H9 (cell line): Measurements from ENCODE around the gene ENPEP. TPM values are rescaled to one million over a fixed set of nuclear protein-coding genes. Genes with fewer than 3 reads are reported as not detected.

ENCODE experiments used
- DNase-seq: peaks from one replicate; pipeline ENCODE4 v3.0.0-alpha.2; 2017
- H2AFZ ChIP-seq: one replicate; pipeline ENCODE4 v1.6.1; 2013; ENCODE audit warnings: mild to moderate bottlenecking, low read length, control low read depth, moderate library complexity
- H2AK5ac ChIP-seq: 2 replicates; pipeline ENCODE4 v1.6.1; 2013; ENCODE audit warnings: low read length, control low read depth, mixed read lengths; ENCODE audit not compliant: insufficient read length
- H2BK120ac ChIP-seq: one replicate; pipeline ENCODE4 v1.6.1; 2013; ENCODE audit warnings: low read depth, mild to moderate bottlenecking, low read length, control low read depth, inconsistent platforms; ENCODE audit not compliant: poor library complexity, severe bottlenecking
- H2BK12ac ChIP-seq: 2 replicates; pipeline ENCODE4 v1.6.1; 2013; ENCODE audit warnings: low read length, control low read depth, mixed read lengths, low read depth; ENCODE audit not compliant: insufficient read length
- H2BK15ac ChIP-seq: 2 replicates; pipeline ENCODE4 v1.6.1; 2013; ENCODE audit warnings: low read depth, low read length, control low read depth
- H2BK20ac ChIP-seq: one replicate; pipeline ENCODE4 v1.6.1; 2013; ENCODE audit warnings: low read depth, mild to moderate bottlenecking, low read length, control low read depth, inconsistent platforms; ENCODE audit not compliant: poor library complexity, severe bottlenecking
- H2BK5ac ChIP-seq: 2 replicates; pipeline ENCODE4 v1.6.1; 2013; ENCODE audit warnings: low read length, control low read depth, mixed read lengths; ENCODE audit not compliant: insufficient read length
- H3K14ac ChIP-seq: 2 replicates; pipeline ENCODE4 v1.6.1; 2013; ENCODE audit warnings: low read length, control low read depth; ENCODE audit not compliant: insufficient read depth
- H3K18ac ChIP-seq: 2 replicates; pipeline ENCODE4 v1.6.1; 2013; ENCODE audit warnings: low read depth, mild to moderate bottlenecking, mixed read lengths, low read length, control low read depth; ENCODE audit not compliant: insufficient read length
- H3K23ac ChIP-seq: 2 replicates; pipeline ENCODE4 v1.6.1; 2013; ENCODE audit warnings: low read length, control low read depth, mixed read lengths, low read depth; ENCODE audit not compliant: insufficient read length
- H3K23me2 ChIP-seq: 2 replicates; pipeline ENCODE4 v1.6.1; 2013; ENCODE audit warnings: low read depth, mild to moderate bottlenecking, mixed read lengths, low read length, control low read depth; ENCODE audit not compliant: insufficient read length, poor library complexity, severe bottlenecking
- H3K27ac ChIP-seq: 2 replicates; pipeline ENCODE4 v1.5.1; 2013; ENCODE audit warnings: low read length, control low read depth, mixed read lengths, low read depth; ENCODE audit not compliant: insufficient read length
- H3K27me3 ChIP-seq: 2 replicates; pipeline ENCODE4 v1.6.1; 2013; ENCODE audit warnings: low read length, control low read depth, inconsistent platforms; ENCODE audit not compliant: insufficient read depth
- H3K4ac ChIP-seq: 2 replicates; pipeline ENCODE4 v1.6.1; 2013; ENCODE audit warnings: low read depth, mild to moderate bottlenecking, control low read depth, inconsistent platforms, low read length, moderate library complexity
- H3K4me1 ChIP-seq: 2 replicates; pipeline ENCODE4 v1.6.1; 2013; ENCODE audit warnings: low read length, control low read depth, inconsistent platforms; ENCODE audit not compliant: insufficient read depth
- H3K4me2 ChIP-seq: 2 replicates; pipeline ENCODE4 v1.6.1; 2013; ENCODE audit warnings: low read length, control low read depth, mixed read lengths; ENCODE audit not compliant: insufficient read length, insufficient read depth
- H3K56ac ChIP-seq: 2 replicates; pipeline ENCODE4 v1.6.1; 2013; ENCODE audit warnings: low read depth, mild to moderate bottlenecking, mixed read lengths, low read length, control low read depth; ENCODE audit not compliant: insufficient read length
- H3K79me1 ChIP-seq: 2 replicates; pipeline ENCODE4 v1.6.1; 2013; ENCODE audit warnings: low read depth, mild to moderate bottlenecking, moderate library complexity, low read length, control low read depth, inconsistent platforms; ENCODE audit not compliant: insufficient read depth, poor library complexity, severe bottlenecking
- H3K79me2 ChIP-seq: 2 replicates; pipeline ENCODE4 v1.6.1; 2013; ENCODE audit warnings: low read length, control low read depth, inconsistent platforms; ENCODE audit not compliant: insufficient read depth
- H3K9ac ChIP-seq: 2 replicates; pipeline ENCODE4 v1.6.1; 2013; ENCODE audit warnings: low read length, control low read depth, mixed read lengths; ENCODE audit not compliant: insufficient read length; ENCODE audit errors: extremely low read depth
- H3K9me3 ChIP-seq: one replicate; pipeline ENCODE4 v1.6.1; 2013; ENCODE audit warnings: low read depth, low read length, inconsistent platforms; ENCODE audit not compliant: control insufficient read depth
- H3T11ph ChIP-seq: one replicate; pipeline ENCODE4 v1.6.1; 2013; ENCODE audit warnings: mild to moderate bottlenecking, low read length, control low read depth, inconsistent platforms
- H4K20me1 ChIP-seq: one replicate; pipeline ENCODE4 v1.6.1; 2013; ENCODE audit not compliant: control insufficient read depth, insufficient read length, insufficient read depth
- H4K5ac ChIP-seq: 2 replicates; pipeline ENCODE4 v1.6.1; 2013; ENCODE audit warnings: low read depth, mild to moderate bottlenecking, mixed read lengths, low read length, control low read depth; ENCODE audit not compliant: insufficient read length
- H4K8ac ChIP-seq: replicated peaks from 2 replicates; pipeline ENCODE4 v1.6.1; 2013; ENCODE audit warnings: low read length, control low read depth, mixed read lengths, low read depth; ENCODE audit not compliant: insufficient read length
- H4K91ac ChIP-seq: 2 replicates; pipeline ENCODE4 v1.6.1; 2013; ENCODE audit warnings: low read depth, mild to moderate bottlenecking, moderate library complexity, mixed read lengths, low read length, control low read depth; ENCODE audit not compliant: insufficient read length
- H3K27ac Mint-ChIP-seq, 3 experiments: 2 replicates in 2 of 3; 3 replicates in 1 of 3; pipeline ENCODE4 v1.8.0; 2020 to 2021; ENCODE audit warnings: mixed read lengths in 3 of 3, mild to moderate bottlenecking in 1 of 3, moderate library complexity in 1 of 3
- H3K27me3 Mint-ChIP-seq: 2 replicates; pipeline ENCODE4 v1.8.0; 2021; ENCODE audit warnings: low read depth, mild to moderate bottlenecking, moderate library complexity, mixed read lengths
- H3K36me3 Mint-ChIP-seq, 3 experiments: 2 replicates in 2 of 3; 3 replicates in 1 of 3; pipeline ENCODE4 v1.8.0; 2020 to 2021; ENCODE audit warnings: low read depth in 3 of 3, mixed read lengths in 3 of 3; ENCODE audit not compliant: insufficient read depth in 1 of 3
- H3K4me1 Mint-ChIP-seq, 2 experiments: 2 replicates each; pipeline ENCODE4 v1.8.0; 2020; ENCODE audit warnings: mixed read lengths in 2 of 2
- H3K4me3 Mint-ChIP-seq, 2 experiments: 2 replicates in 1 of 2; 3 replicates in 1 of 2; pipeline ENCODE4 v1.8.0; 2020 to 2021; ENCODE audit warnings: mild to moderate bottlenecking in 2 of 2, mixed read lengths in 2 of 2, moderate library complexity in 1 of 2
- H3K9me3 Mint-ChIP-seq, 2 experiments: 2 replicates in 1 of 2; 3 replicates in 1 of 2; pipeline ENCODE4 v1.8.0; 2020; ENCODE audit warnings: mild to moderate bottlenecking in 2 of 2, mixed read lengths in 2 of 2, moderate library complexity in 1 of 2
- CTCF ChIP-seq: fragments of 200-600 bp; sonication (generic); conservative IDR thresholded peaks from 3 replicates; pipeline ENCODE4 v1.8.0; 2021; ENCODE audit warnings: antibody characterized with exemption, mild to moderate bottlenecking
- WGBS: extraction: QIAGEN DNeasy Blood & Tissue Kit; methylation state at CpG from one replicate; pipeline ENCODE4 v1.1.7; 2013; ENCODE audit warnings: missing lambda C conversion rate, low lambda C conversion rate, mixed read lengths; ENCODE audit not compliant: insufficient read length; ENCODE audit errors: extremely low coverage; 5-methylcytosine and 5-hydroxymethylcytosine counted together
- total RNA-seq: library from RNA; stranded (reverse); gene quantifications from 2 replicates; pipeline ENCODE4 v1.2.1, GENCODE V29; 2021

ENPEP gene
- total RNA-seq, 1 experiment from 2014 or later, result 0.44 TPM

DNA sequence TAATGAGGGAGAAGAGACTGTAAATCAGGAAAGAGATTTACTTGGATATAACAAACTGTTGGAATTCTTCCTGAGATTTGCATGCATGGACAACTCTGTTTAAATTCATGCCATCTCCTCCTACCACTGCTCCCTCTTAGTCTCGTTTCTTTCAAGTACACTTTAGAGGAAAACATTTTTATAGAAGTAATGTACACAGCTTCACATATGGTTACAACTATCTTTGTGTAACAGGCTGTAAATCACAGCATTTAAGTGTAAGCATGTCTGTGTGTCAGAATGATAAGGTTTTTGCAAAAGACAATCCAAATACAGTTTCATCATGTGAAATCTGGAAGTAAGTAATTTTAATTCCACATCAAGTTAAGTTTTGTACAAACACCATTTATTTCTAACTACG is 21.5 kb upstream of the ENPEP start:
- Histone ChIP-seq H3K27ac (no peak overlapping the region), H3K9me3 (no peaks in the 10 kb centered on the region)
- no CpG with 5 or more reads among the region's 2 CpGs for WGBS

More for the DNA sequence above, 21.5 kb upstream of the ENPEP start:
- H3K27me3 ChIP-seq, result no peaks in the 10 kb centered on the region
- no peak overlapping the region for H2BK20ac ChIP-seq
- no peak overlapping the region for H4K8ac ChIP-seq
- no peaks in the 10 kb centered on the region for H3K4me1 ChIP-seq
- H2AFZ ChIP-seq, result no peak overlapping the region
- no peak overlapping the region for H3K18ac ChIP-seq
- H3K79me2 ChIP-seq, result no peaks in the 10 kb centered on the region
- H3K4ac ChIP-seq, result no peak overlapping the region
- H3K14ac ChIP-seq, result no peak overlapping the region
- no peak overlapping the region for H4K5ac ChIP-seq
- H3K4me2 ChIP-seq, result no peak overlapping the region
- H2BK120ac ChIP-seq, result no peak overlapping the region
- no peaks in the 10 kb centered on the region for H3K79me1 ChIP-seq
- Mint-ChIP-seq H3K27me3 (peaks cover 24% of the 10 kb centered on the region), H3K36me3 (no peaks in the 10 kb centered on the region), H3K9me3 (no peaks in the 10 kb centered on the region), H3K4me1 (0 out of 4 replicates have a peak, but pooled peaks cover 0 to 2% of the 10 kb centered on the region in 2 experiments), H3K4me3 (no peak overlapping the region), H3K27ac (no peak overlapping the region)
- no peak overlapping the region for H2BK12ac ChIP-seq
- H3K23me2 ChIP-seq, result no peaks in the 10 kb centered on the region
- no peak overlapping the region for H2BK5ac ChIP-seq
- H2BK15ac ChIP-seq, result no peak overlapping the region
- H3K56ac ChIP-seq, result no peak overlapping the region
- H4K20me1 ChIP-seq, result no peaks in the 10 kb centered on the region
- H4K91ac ChIP-seq, result no peak overlapping the region
- DNase-seq, result no peak
- no peak overlapping the region for H3T11ph ChIP-seq
- no peak for TF ChIP-seq CTCF
- no peak overlapping the region for H2AK5ac ChIP-seq
- no peak overlapping the region for H3K23ac ChIP-seq
- H3K9ac ChIP-seq, result no peak overlapping the region
